Chondrocyte (in vitro differentiated cells): ENCODE data around the gene KRT7. TPM values are rescaled to one million over a fixed set of nuclear protein-coding genes. Genes with fewer than 3 reads are reported as not detected.
"Not testable (repeated sequence)": the region's sequence is repeated elsewhere in the genome, so short reads cannot be mapped to it uniquely, and the experiment has no call there.

Source experiments
- DNase-seq: peaks from one replicate; pipeline ENCODE4 v3.0.0; 2021; ENCODE audit warnings: mixed read lengths, low spot score
- H3K27ac Mint-ChIP-seq: one replicate; pipeline ENCODE4 v1.8.0; 2021; ENCODE audit warnings: mild to moderate bottlenecking, moderate library complexity, mixed read lengths; ENCODE audit not compliant: unreplicated experiment
- H3K27me3 Mint-ChIP-seq: 2 replicates; pipeline ENCODE4 v1.8.0; 2021; ENCODE audit warnings: low read depth, mixed read lengths
- H3K36me3 Mint-ChIP-seq: 2 replicates; pipeline ENCODE4 v1.8.0; 2021; ENCODE audit warnings: low read depth, mixed read lengths
- H3K4me1 Mint-ChIP-seq: 2 replicates; pipeline ENCODE4 v1.8.0; 2021; ENCODE audit warnings: low read depth, mild to moderate bottlenecking, mixed read lengths
- H3K4me3 Mint-ChIP-seq: one replicate; pipeline ENCODE4 v1.8.0; 2021; ENCODE audit warnings: mild to moderate bottlenecking, moderate library complexity, mixed read lengths; ENCODE audit not compliant: unreplicated experiment
- H3K9me3 Mint-ChIP-seq: 2 replicates; pipeline ENCODE4 v1.8.0; 2021; ENCODE audit warnings: low read depth, mixed read lengths
- total RNA-seq: library from RNA; stranded (reverse); gene quantifications from 3 replicates; pipeline ENCODE4 v1.2.1, GENCODE V29; 2021
- TF ChIP-seq, protein P1 (sequence below): fragments of 200-600 bp; sonication (generic); IDR thresholded peaks from 2 replicates; pipeline ENCODE4 v1.5.0; 2021; ENCODE audit warnings: antibody characterized with exemption, mild to moderate bottlenecking, moderate library complexity

The KRT7 gene
- total RNA-seq, 1 donor from 2014 or later: 266 TPM

DNA sequence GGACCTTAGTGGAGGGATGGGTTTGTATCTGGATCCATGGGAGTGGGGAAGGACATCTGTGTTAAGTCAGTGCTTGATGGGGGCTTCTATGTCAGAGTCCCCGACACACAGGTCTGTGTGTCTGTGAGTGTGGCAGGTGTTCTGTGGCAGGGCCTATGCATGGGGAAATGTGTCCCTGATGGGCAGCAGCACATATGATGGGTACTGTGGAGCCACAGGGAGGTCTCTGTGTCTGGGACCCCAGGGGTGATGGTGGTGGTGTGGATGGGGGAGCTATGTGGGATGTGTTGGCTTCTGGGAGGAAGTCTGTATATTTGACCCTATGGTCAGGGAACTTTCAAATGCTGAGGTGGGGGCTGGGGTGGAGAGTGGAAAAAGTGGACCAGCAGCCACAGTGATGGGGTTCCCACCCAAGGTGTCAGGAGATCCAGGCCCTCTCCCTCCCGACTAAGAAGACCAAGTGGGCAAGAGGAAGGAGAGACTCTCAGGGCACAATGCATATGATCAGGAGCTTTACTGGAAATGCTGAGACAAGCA, 16.5 kb downstream of the KRT7 start:
- H3K9me3 Mint-ChIP-seq: no peaks in the 10 kb centered on the region
- TF ChIP-seq, protein P1, sequence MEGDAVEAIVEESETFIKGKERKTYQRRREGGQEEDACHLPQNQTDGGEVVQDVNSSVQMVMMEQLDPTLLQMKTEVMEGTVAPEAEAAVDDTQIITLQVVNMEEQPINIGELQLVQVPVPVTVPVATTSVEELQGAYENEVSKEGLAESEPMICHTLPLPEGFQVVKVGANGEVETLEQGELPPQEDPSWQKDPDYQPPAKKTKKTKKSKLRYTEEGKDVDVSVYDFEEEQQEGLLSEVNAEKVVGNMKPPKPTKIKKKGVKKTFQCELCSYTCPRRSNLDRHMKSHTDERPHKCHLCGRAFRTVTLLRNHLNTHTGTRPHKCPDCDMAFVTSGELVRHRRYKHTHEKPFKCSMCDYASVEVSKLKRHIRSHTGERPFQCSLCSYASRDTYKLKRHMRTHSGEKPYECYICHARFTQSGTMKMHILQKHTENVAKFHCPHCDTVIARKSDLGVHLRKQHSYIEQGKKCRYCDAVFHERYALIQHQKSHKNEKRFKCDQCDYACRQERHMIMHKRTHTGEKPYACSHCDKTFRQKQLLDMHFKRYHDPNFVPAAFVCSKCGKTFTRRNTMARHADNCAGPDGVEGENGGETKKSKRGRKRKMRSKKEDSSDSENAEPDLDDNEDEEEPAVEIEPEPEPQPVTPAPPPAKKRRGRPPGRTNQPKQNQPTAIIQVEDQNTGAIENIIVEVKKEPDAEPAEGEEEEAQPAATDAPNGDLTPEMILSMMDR: no peak
- H3K27me3 Mint-ChIP-seq: no peaks in the 10 kb centered on the region
- no peaks in the 10 kb centered on the region for H3K36me3 Mint-ChIP-seq
- H3K4me1 Mint-ChIP-seq: peaks cover 55% of the 10 kb centered on the region
- peak overlapping the region; percentile 17 for H3K4me3 Mint-ChIP-seq
- peak overlapping the region; percentile 80 for H3K27ac Mint-ChIP-seq
- DNase-seq: no peak

DNA sequence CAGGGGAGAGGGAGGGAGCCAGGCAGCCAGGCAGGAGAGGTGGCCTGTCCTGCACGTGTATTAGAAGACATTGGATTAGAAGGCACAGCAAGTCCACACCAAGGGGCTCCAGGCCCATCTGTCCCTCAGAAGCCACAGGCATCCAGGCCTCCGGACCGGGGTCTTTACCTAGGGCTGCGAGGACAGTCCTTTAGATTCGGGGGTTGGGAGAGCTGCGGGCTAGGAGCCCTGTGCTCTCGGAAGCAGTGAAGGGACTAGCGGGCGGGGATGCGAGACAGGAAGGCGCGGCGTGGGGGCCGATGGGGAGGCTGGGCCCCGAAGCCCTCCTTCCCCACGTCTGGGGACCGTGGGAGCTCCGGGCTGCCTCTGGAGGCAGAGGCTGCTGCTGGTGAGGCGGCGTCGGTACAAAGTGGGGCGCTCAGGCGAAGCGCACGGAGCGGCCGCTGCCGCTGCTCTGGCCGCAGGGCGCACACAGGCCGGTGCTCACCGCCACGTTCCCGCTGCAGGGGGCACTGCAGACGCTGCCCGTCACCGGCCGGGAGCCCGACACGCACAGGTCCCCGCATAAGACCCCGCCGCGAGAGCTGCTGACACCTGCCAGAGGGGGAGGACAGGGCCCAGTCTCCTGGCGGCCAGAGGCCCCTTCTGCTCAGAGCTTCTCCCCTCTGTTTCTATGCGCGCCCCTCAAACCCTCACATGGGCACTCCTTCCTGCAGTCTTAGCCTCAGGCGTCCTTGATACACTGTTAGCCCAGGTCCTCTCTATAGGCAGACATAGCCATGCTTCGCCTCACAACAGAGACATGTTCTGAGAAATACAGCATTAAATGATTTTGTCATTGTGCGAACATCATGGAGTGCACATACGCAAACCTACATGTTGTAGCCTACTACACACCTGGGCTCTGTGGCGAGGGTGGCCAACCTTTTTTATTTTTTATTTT, 17.3 kb downstream of the KRT7 start:
- Mint-ChIP-seq H3K9me3 (no peaks in the 10 kb centered on the region), H3K27me3 (no peaks in the 10 kb centered on the region), H3K4me1 (peaks cover 48% of the 10 kb centered on the region), H3K27ac (peak overlapping the region; percentile 69), H3K36me3 (no peaks in the 10 kb centered on the region), H3K4me3 (no peak overlapping the region)
- no peak for DNase-seq
- TF ChIP-seq, protein P1: peak; percentile 10

DNA sequence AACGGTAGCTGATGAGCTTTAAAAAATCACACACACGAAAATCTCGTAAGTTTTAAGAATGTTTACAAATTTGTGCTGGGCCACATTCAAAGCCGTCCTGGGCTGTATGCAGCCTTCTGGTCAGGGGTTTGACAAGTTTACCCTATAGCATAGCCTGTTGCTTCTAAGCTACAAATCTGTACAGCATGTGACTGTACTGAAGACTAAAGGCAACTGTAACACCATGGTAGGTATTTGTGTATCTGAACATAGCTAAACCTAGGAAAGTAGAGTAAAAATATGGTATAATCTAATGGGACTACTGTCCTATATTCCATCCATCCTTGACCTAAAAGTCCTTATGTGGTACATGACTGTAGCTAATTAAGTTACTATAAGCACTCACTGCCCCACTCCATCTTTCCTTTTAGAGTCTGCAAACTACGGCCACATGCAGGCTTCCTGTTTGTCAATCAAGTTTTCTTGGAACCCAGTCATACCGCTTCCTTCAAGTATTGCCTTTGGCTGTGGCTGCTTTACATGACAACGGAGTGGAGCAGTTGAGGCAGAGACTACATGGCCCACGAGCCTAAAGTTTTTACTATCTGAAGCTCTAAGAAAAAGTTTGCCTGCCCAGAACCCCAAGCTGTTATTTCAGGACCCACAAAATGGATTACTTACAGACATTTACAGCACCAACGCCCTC, 18.5 kb downstream of the KRT7 start:
- DNase-seq: peak; percentile 8
- Mint-ChIP-seq H3K27me3 (peaks cover under 1% of the 10 kb centered on the region), H3K4me1 (peaks cover 36% of the 10 kb centered on the region), H3K36me3 (no peaks in the 10 kb centered on the region), H3K4me3 (no peak overlapping the region), H3K27ac (no peak overlapping the region), H3K9me3 (no peaks in the 10 kb centered on the region)
- TF ChIP-seq, protein P1: no peak

DNA sequence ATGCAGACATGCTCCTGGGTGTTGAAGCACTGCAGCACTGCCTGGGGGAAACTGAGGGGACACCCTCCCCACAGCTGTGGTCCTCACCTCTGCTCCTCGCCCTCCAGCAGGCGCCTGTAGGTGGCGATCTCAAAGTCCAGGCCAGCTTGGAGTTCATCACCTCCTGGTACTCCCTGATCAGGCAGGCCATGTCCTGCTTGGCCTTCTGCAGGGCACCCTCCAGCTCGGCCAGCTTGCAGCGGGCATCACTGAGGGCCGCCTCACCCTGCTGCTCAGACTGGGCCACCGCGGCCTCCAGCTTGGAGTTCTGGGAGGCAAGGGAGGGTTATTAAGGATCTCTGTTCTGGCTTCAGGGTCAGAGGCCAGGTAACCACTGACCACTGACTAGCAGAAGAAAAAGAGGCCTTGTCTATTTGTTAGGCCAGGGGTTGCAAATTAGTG, 19.2 kb downstream of the KRT7 start:
- not testable (repeated sequence) for DNase-seq, H3K36me3 Mint-ChIP-seq, H3K9me3 Mint-ChIP-seq, H3K27ac Mint-ChIP-seq, H3K27me3 Mint-ChIP-seq, H3K4me3 Mint-ChIP-seq
- TF ChIP-seq, protein P1: peak; percentile 47
- peaks cover 29% of the 10 kb centered on the region for H3K4me1 Mint-ChIP-seq

DNA sequence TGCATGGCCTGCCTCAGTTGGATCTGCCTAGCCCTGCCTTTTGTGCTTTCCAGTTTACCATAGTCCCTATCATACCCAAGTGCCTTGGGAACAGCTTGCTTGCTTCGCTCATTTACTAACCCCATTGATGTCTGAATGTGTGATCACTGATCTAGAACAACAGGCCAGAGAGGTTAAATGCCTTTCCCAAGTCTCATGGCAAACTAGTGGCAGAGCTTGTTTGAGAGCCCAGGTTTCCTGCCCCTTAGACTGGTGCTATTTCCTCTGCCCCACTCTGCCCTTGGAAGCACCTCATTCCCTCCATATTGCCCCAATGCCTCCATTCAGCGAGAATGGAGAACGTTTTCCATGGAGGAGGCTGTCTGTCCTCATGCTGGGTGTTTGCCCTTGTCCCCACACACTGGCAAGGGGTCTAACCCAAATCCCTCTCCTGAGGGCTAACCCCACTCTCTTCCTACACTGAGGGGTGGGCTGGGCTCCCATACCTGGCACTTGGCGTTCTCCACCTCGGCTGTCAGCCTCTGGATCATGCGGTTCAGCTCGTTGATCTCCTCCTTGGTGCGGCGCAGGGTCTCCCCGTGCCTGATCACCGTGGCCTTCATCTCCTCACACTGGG, 19.8 kb downstream of the KRT7 start:
- Mint-ChIP-seq H3K4me1 (peaks cover 23% of the 10 kb centered on the region), H3K9me3 (no peaks in the 10 kb centered on the region), H3K27me3 (peaks cover 3% of the 10 kb centered on the region), H3K27ac (no peak overlapping the region), H3K4me3 (no peak overlapping the region), H3K36me3 (no peaks in the 10 kb centered on the region)
- TF ChIP-seq, protein P1: no peak
- DNase-seq: no peak
